Hematopoietic multipotent progenitor cell treated with erythropoietin and hydrocortisone succinate and interleukin-3 and kit ligand, for 17 days (in vitro differentiated cells): ENCODE results near the gene FOXB2.
"Not testable (repeated sequence)": the region's sequence is repeated elsewhere in the genome, so short reads cannot be mapped to it uniquely, and the experiment has no call there.

Experiments
- DNase-seq: peaks from one replicate; pipeline ENCODE4 v3.0.0-alpha.2; 2015; ENCODE audit warnings: low spot score

The FOXB2 gene

DNA sequence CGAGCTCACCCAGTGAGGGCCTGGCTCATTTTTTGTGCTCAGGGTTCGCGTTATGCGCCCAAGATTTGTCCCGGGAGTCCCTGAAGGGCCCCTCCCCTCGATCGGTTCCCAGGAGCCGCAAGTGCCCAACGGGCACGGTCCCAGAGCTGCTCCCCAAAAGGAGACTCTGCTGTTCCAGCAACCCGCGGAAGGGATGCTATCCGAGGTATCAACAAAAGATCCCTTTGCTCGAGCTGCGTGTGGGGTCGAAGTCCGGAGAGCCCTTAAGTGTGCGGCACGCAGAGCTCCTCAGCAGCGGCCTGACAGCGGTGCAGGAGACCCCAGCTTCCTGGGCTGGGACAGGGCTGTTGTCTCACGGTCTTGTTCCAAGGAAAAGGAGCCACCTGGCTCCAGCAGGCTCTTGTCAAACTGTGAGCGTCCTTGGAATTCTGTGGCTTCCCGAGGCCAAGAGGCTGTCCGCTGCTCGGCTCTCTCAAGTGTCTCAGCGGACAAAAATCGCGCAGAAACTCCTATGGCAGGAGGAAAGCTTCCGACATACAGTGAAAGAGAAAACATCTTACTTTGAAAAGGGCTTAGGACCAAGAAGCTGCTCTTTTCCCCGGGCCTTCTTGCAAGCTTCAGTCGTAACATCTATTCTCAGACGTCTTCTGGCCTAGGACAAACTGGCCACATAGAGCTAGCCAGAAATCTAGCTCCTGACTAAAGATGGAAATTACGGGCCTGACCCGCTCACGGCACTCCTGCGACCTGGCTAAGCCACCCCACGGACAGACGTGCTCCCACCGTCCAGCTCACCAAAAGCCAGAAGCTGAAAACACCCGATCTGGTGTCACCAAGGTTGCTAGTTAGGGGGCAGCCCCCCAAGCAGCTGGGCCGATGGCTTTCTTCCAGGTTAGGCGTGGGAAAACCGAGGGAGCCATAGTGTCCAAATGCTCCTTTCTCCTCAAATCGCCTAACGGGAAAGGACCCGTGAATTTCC is 2.6 kb upstream of the FOXB2 start:
- no peak for DNase-seq

DNA sequence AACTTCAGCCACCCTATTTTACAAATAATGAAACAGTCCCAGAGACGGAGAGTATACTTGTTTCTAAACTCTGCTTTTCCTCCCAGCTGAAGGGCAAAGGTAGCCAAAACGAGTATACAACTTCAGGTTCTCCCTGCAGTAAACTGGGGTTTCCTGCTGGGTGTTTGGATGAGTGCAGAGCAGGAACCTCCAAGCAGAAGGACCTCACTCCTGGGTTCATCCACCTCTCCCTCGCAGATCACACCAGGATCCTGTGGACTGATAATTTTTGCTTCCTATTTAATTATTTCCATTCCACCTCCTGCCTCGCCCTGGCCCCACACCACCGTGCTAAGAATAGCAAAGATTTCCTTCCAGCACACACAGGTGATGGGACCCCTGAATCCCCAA is 2.0 kb upstream of the FOXB2 start:
- DNase-seq, result no peak

DNA sequence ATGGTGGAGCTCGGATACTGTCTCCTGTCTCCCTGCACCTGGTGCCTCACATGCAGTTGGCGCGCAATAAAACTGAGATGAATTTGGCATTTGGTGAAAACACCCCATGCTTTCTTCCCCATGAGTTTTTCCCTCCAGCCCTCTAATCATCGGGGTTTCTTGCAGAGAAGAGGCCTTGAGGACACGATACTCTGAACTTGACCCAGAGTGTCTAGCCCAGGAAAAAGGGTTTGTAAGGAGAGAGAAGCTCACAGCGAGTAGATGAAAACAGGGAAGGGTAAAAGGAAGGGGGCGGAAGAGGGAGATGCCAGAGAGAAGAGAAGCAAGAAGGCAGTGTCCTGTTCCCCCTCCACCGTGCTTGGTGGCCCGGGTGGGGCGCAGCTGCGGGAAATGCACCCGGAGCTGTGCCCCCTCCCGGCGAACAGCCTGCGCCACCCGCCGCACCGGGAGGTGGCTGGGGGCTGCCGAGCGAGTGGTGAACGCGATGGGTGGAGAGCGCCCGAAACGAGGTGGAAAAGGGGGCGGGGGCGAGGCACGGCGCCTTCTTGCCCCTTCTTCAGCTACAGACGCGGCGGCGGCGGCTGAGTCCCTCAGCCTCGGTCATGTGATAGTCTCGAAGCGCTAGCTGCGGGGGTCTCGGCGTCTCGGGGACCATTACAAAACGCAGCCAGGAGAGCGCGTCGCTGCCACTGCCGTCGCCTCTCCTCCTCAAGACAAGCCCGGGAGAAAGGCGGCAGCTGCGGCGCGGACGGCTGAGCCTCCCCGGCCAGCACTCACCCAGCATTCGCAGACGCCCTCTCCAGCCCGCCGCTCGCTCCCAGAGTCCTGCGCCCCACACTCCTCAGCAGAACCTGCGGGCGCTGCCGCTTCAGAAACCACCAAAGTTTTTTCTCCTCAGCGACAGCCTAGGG is 1.1 kb upstream of the FOXB2 start:
- DNase-seq, result no peak

DNA sequence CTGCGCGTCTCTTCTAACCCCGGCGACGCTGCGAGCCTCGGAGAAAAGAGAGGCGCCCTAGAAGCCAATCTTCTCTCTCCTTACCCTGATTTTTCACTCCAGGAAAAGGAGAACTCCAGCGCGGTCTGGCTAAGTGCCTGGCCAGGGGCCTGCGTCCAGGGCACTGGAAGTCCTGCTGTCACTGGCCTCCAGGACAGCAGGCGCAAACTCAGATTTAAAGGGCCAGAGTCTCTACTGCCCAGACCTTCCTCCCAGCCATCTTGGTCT is 553 bp upstream of the FOXB2 start:
- no peak for DNase-seq

DNA sequence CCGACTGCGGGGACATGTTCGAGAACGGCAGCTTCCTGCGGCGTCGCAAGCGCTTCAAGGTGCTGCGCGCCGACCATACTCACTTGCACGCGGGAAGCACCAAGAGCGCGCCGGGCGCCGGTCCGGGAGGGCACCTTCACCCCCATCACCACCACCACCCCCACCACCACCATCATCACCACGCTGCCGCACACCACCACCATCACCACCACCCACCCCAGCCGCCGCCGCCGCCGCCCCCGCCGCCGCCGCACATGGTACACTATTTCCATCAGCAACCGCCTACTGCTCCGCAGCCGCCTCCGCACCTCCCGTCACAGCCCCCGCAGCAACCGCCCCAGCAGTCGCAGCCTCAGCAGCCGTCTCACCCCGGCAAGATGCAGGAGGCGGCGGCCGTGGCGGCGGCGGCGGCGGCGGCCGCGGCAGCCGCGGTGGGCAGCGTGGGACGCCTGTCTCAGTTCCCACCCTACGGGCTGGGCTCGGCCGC is 514 bp downstream of the FOXB2 start:
- no peak for DNase-seq

DNA sequence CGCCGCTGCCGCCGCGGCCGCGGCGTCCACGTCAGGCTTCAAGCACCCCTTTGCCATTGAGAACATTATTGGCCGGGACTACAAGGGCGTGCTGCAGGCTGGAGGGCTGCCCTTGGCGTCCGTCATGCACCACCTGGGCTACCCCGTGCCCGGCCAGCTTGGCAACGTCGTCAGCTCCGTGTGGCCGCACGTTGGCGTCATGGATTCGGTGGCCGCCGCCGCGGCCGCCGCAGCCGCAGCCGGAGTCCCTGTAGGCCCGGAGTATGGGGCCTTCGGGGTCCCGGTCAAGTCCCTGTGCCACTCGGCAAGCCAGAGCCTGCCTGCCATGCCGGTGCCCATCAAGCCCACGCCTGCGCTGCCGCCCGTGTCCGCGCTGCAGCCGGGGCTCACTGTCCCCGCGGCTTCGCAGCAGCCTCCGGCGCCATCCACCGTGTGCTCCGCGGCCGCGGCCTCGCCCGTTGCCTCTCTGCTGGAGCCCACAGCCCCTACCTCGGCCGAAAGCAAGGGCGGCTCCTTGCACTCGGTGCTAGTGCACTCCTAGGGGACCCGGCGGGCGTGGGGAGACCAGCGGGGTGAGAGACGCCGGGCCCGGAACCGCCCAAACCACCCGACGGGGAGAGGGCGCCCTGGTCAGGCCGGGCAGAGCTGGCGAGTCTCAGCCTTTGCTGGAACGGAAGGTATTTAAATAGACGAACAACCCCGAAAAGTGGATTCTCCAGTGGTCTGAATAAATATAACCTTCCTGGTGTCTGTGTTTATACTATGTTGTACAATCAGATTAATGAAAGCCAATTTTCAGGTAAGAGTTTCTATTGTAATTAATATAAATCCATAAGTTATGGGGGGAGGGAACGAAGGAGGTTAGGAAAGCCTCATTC is 1.2 kb downstream of the FOXB2 start:
- no peak for DNase-seq

DNA sequence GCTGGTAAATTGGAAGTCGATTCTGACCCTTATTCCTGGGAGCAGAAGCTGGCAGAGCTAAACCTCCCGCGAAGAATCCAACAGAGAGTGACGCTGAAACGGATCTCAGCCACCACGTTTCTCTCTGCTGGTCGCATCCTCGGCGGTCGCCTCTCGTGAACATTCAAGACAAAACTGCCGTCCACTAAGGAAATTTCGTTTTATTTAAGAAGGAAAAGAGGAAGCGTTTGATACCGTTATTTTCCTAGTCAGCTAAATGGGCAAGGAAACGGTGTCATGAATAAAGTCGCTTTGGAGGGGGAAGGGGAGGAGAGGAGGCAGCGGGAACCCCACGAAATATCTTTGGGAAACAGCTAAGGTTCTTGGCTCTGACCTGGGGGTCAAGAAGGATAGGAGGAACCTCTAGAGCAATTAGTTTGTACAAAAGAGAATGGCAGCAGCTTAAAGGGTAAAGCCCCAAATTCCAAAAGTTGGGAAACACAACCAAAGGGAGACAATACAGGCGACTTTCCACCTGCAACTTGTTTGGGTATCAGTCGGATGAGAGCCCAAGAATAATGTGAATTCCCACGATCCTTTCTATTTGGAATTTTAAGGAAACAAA is 1.9 kb downstream of the FOXB2 start:
- no peak for DNase-seq

DNA sequence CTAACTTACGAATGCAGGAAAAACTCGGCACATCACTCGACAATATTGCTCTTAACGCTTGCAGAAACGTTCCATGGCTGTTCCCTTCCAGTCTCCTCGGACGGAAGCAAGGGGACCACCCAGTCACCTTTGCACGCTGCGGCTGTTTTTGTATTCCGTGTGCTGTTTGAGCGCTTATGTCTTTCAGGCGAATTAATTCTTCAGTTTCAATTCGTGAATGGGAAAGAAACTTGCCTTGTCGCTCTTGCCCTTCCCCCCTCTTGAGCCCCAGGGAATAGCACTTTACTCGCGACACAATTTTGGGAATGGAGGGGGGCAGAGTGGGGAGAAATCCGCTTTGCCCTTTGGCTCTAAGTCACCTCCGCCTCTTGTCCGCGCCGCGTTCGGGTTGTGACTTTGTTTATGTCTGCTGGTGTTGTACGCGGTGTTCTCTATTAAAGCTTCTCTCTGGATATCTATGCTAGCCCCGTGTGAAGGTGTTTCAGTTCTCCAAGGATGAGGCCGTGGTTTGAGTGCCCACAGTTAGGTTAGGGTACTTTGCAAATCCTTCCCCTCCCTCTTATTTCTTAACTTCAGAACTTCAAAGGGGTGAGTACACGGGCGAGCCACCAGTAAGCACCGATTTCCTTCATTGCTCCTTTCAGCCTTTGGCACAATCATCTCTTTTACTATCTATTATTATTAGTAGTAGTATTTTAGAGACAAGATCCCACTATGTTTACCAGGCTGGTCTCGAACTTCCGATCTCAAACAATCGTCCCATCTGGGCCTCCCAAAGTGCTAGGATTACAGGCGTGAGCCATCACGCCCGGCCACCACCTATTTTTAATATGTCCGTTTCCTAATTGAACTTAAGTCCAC is 2.7 kb downstream of the FOXB2 start:
- no peak for DNase-seq

DNA sequence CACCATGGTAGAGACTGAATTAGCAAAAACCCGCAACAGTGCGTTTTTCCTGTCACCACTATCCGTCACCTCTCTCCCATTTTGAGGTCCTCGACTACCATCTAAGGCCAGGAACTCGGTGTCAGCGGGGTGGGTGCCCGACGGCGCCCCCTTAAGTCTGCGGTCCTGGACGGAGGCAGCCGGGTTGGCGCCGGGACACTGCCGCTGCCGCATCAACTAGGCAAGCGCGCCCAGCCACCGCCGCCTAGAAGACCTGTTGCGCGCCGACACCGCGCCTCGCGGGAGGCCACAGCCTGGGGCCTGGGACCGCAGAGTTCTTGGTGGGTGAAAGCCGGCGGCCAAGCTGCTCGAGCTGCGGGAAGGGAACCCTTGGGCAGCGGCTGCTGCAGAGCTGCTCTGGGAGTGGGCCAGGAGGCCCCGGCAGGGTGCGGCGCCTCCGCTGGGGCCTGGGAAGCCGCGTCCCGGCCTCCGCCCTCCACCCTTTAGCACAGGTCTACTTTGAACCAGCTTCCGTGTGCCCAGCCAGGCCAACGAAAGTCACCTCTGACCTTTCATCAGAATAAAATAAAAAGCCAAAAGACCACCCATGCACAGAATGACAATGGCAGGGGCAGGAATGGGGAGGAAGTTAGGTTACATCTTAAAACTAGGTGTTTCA is 3.5 kb downstream of the FOXB2 start:
- no peak for DNase-seq

DNA sequence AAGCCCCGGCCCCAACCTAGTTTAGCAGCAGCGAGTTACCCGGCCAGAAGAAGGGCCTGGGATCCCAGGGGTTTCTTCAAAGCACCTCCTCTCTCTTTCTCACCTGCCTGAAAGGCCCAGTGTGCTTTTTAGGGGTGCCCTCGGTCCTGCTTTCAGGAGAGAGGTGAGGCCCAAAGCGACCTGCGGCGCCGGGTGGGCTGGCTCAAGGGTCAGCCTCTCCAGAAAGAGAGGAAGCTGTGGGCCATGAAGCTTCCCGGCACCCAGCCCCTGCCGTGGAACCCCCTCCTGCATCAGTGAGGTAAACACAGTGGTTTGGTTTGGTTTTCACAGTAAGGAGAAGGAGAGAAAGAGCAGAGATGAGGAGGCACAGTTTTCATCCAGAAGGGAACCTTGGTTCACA is 4.3 kb downstream of the FOXB2 start:
- no peak for DNase-seq

DNA sequence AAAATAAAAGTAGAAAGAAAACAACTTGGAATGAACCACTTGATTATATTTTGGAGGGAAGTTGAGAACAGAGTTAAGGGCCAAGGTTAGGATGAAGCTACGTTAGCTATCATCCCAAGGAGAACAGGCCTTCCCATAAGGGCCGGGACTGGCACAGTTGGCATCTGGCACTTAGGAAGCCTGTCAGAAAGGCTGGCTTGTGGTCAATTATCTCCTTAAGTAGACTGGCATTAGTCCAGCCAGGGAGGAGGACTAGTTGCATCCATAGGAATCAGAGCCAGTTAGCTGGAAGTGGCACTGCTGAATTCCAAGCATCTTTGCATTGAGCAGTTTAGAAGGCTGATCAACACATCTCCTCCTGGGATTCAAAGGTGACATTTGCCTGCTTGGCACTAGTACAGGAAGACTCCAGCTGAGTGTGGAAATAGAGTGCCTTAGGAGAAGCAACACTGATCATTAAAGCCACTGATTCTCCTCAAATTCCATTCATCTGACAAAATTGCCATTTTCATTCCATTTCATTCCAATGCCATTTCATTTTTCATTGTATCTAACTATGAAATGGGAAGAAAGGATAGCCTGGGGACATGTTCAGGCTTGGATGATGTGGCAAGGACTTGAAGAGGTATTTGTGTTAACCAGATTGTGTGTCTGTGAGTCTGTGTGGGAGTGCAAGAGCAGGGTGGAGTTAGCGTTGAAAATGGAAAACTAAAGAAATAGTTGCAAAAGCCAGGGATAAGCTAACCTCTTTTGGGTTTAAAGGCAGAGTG is 5.5 kb downstream of the FOXB2 start:
- DNase-seq, result no peak

DNA sequence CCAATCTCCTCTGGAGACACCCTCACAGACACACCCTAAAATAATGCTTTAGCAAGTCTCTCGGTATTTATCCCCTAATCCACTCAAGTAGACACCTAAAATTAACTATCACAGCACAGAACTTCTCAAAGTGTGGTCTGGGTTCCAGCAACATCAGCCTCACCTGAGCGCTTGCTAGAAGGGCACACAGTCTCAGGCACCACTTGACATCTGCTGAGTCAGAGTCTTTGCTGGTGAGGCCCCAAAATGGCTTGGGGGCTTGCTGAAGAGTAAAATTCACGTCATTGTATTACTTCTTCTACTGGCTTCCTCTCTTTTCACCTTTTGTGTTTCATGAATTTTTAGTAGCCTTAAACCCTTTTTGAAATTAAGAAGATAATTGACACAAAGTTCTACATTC is 9.0 kb downstream of the FOXB2 start:
- DNase-seq, result no peak

DNA sequence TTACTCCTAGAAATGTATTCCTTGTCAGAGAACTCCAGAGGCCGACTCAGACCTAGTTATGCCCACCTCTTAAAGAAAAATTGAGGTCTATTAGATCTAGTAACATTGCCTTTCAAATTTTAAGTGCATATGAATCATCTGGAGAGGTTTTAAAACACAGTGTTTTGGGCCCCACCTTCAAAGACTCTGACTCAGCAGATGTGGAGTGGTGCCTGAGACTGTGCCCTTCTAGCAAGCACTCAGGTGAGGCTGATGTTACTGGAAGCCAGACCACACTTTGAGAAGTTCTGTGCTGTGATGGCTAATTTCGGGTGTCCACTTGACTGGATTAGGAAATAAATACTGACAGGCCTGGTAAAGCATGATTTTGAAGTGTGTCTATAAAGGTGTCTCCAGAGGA is 10.6 kb downstream of the FOXB2 start:
- no peak for DNase-seq

DNA sequence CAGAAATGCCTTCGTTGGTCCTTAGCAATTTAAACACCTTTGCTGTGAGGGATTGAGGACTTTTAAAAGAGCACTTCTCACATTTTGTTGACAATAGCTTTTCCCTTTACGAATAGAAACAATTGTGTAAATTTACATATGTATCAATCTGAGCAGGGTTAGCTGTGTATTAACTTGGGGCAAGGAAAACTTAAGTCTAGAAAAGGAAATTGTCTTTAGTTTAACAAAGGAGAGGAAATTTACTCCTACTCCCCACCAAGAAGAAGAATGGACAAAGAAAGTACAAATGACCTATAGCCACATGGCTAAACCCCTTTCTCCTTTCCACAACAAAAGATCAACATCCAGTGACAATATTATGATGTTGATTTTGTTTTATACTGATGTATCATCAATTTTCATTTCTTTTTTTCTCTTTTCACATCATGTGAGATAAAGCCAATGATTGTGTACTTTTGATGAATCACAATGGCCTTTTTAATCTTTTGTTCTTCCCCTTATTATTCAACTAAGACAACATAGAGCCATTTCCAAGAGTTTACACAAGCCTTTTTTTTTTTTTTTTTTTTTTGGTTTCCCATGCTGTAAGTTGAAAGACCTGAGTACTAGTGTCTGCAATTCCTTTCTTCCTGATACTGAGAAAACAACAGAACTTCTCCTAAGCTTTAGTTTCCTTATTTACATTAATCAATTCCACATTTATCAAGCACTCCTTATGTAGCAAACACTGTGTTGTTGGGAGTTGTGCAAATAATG is 19.0 kb downstream of the FOXB2 start:
- no peak for DNase-seq

DNA sequence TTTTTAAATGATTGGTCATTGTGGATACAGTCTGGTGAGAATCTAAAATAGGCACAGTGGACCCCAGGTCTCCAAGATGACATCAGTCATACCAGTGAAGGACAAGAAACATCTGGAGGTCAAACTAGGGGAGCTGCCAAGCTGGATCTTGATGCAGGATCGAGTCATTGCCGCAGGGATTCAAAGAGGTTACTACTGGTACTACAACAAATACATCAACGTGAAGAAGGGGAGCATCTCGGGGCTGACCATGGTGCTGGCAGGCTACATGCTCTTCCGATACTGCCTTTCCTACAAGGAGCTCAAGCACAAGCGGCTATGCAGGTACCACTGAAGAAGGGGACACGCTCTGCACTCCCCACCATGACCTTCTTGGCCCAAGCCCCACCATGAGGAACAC is 20.9 kb downstream of the FOXB2 start:
- no peak for DNase-seq

DNA sequence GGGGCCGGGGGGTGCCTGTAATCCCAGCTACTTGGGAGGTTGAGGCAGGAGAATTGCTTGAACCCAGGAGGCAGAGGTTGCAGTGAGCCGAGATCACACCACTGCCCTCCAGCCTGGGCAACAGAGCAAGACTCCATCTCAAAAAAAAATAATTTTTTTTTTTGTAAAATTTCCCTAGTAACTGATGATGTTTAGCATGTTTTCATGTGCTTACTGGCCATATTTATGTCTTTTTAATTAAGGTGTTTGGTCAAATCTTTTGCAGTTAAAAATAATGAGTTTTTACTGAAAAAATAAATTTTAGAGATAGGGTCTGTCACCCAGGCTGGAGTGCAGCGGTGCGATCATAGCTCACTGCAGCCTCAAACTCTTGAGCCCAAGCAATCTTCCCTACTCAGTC is 24.3 kb downstream of the FOXB2 start:
- DNase-seq, result not testable (repeated sequence)

DNA sequence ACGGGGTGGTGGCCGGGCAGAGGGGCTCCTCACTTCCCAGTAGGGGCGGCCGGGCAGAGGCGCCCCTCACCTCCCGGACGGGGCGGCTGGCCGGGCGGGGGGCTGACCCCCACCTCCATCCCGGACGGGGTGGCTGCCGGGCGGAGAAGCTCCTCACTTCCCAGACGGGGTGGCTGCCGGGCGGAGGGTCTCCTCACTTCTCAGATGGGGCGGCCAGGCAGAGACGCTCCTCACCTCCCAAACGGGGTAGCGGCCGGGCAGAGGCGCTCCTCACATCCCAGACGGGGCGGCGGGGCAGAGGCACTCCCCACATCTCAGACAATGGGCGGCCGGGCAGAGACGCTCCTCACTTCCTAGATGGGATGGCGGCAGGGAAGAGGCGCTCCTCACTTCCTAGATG is 41.2 kb downstream of the FOXB2 start:
- DNase-seq, result not testable (repeated sequence)

DNA sequence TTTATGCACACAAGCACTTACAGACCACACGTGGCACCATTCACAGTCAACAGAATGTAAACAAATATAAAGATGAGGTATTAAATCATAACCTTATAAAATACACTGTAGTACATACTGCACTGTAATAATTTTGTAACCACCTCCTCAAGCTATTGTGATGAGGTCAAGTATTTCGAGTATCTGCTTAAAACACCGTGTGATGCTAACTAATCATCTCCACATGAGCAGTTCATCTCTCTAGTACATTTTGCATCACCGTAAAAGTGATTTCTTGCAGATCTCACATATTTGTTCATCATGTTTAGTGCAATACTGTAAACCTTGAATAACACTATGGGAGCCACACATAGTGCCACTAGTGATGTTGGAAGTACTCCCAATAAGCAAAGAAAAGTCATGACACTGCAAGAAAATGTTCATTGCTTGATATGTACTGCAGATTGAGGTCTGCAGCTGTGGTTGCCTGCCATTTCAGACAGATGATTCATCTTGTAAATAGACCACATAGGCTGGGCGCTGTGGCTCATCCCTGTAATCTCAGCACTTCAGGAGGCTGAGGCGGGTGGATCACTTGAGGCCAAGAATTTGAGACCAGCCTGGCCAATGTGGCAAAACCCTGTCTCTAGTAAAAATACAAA is 44.3 kb downstream of the FOXB2 start:
- no peak for DNase-seq
